HG03469 (cell line): ENCODE results near the gene IRX3.

ENCODE experiments used
- ATAC-seq: cut with Tn5 transposase; IDR thresholded peaks from one replicate; pipeline ENCODE4 v1.9.1; 2021; ENCODE audit warnings: mild to moderate bottlenecking, moderate library complexity, moderate number of reproducible peaks; ENCODE audit not compliant: unreplicated experiment

Gene IRX3

GRCh38 chr16:54286366-54287130, at the start of gene IRX3:
Gene IRX3, minus strand, starts transcription at chr16:54286787. Its CDS starts 737 bp downstream, at chr16:54286050.
- no peak for ATAC-seq

DNA sequence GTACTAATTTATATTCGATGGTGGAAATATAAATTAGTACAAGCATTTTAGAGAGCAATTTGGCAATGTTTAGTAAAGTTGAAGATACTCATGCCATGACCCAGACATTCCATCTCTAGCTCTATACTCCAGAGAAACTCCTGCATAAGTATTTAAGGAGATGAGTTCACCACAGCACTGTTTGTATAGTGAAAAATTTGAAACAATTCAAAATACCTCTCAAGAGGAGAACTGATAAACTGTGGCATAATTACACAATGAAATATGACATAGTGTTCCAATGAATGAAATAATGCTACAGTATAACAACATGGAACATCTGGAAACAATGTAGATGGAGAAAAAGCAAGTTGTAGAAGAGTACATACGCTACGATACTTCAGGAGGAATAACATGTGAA, 48.6 kb upstream of the IRX3 start:
- ATAC-seq, result no peak

DNA sequence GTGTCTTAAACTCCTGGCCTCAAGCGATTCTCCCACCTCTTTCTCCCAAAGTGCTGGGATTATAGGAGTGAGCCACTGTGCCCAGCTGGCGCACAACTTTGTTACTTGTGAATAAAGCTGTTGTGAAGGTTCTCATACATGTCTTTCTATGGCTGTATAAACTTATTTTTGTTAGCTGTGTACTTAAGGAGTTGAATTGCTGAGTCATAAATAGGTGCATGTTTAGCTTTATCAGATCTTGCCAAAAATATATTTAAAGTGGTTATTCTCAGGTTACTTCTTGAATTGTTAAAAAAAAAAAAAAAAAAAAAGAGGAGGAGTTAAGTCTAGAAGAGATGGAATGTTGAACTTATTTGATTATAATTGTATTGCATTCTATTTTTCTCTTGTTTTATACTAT, 47.6 kb upstream of the IRX3 start:
- no peak for ATAC-seq

GRCh38 chr16:54331241-54332002, 44.8 kb upstream of the IRX3 start:
- ATAC-seq, result no peak

DNA sequence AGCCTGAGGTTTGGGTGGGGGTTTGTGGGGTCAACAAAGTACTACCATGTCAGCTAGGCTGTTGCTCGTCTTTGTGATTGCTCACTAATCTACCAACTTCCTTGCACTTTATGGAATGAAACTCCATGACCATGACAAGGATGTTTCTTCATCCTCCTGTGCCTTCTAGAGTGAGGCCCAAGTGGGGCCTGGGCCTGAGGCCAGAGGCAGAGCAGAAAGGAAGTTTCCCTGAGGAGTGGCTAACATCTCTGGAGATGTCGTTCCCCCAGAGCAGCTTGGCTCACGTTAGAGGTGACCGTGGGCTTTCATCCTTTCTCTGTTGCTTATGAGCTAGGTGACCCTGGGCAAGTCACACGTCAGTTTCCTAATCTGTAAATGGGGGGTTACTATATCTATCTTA, 41.0 kb upstream of the IRX3 start:
- no peak for ATAC-seq

DNA sequence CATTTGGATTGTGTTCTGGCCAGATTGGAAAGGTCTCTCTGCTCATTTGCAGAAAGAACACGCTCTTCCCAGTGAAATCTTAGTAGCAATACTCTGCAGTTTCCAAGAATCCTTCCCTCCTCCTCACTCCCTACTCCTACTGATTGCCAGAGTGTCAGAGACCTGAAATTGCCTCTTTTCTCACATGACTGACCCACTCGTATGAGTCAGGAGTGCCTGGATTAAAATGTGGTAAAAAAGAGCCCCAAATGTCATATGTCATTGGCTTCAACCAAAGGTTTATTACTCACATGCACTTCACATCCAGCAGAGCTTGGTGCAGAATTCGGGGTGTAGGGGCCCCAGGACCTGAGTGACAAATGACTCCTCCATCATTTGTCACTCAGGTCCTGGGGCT, 39.7 kb upstream of the IRX3 start:
- ATAC-seq, result no peak

DNA sequence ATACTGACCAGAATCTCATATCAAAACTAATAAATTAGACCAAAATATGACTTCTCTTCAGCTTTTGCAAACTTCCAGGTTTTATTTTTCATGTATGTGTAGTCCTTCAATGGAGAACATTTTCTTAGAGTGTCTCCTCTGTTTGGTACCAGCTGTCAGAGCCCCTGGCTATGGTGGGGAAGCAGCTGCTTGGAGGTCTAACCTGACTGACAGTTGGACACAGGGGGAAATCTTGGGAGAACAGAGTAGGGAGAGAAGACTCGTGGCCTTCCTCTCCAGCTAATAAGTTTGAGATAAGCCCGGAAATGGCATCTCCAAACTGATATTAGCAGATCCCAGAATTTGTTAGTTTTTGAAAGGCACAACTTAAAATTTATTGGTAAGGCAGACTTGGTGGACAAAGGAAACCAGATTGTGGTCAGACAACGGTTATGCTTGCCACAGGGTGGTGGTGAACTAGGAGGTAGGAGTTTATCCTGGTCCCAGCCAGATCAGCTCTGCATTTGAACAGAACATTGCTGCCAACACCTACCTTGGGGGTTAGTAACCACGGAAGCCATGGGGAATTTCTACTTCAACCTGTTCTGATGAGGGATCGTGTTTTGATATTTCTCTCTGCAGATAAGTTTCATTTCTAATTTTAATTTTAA, 39.2 kb upstream of the IRX3 start:
- ATAC-seq, result no peak

- ATAC-seq, result no peak
Measured at GRCh38 chr16:54324716-54325115, 38.1 kb upstream of the IRX3 start.

DNA sequence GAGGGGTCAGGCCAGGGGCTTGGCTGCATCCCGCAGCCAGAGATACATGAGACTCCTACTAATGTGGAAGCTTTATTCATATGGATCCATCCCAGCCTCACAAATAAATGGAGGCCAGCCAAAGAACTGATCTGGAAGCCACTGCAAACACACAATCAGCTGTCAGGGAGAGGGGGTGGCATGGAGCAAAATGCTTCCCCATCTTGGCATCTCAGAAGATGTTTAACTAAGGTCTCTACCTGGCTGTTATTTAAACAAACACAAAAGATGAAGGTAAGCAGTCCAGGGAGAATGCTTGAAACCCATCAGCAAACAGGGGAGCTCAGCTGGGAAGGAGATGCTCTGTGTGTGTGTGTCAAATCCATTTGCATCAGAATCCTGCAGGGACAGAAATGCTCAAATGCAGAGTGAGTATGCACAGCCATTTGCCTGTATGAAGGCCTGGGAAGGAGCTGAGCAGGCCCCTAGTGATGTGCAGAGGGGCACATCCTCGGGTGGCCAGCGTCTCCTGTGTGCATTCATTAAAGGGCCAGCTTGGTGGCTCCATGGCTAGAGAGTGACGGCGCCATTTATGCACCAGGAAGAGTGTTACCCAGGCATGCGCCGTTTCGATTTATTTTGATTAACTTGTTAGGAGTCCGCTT, 34.2 kb upstream of the IRX3 start:
- no peak for ATAC-seq

DNA sequence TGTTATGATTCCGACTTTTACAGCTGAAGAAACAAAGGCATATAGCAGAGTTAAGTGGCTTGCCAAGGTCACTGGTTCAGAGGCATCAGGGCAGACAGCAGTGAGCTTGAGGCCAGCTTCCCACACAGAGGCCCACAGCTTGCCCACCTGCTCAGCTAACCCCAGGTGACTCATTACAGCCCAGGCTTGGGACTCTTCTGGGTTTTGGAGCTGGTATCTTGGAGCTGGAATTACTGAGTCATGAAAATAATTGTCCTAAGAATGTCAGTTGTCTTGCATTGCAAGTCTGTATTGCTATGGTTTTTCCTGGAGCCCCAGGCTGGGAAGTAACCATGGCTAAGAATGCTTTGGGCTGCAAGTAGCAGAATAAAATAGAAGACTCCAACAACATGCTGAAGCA, 32.4 kb upstream of the IRX3 start:
- no peak for ATAC-seq

DNA sequence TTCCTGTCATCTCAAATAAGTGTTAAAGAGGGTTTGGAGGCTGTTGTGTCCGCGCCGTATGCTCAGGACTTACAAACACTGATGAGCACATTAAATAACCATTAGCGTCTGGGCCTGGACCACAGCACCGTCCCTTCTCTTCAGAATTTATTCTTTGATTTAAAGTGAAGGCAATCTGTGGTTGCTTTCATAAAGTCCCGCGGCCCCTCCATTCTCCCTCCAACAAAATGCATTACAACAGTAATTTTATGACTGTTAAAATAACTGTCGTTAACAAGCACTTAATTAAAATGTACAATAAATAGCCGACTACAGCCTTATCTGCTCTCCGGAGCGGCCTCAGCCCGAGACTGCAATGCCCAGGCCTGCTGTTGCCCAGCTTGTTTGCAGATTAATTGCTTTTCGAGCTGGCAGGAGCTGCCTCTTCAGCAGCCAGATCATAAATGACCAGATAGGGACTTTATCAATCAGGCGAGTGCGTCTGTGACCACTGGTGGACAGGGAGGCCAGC, 30.6 kb upstream of the IRX3 start:
- no peak for ATAC-seq

GRCh38 chr16:54316095-54316889, 29.7 kb upstream of the IRX3 start:
- no peak for ATAC-seq

DNA sequence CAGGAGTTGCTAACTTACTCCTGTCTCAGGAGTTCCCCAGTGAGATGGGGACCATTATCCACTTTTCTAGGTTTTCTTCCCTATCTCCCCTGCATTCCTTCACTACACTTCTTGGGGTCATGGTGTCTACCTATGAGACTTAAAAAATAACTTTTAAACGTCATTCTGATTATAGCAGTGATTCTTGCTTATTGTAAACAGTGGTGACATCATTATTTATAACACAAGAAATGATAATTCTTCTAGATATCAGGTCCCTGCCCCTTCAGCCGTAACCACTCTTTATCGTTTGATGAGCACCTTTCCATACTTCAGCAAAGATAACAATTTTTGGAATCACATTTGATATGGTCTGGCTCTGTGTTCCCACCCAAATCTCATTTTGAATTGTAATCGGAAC, 27.2 kb upstream of the IRX3 start:
- ATAC-seq, result no peak

DNA sequence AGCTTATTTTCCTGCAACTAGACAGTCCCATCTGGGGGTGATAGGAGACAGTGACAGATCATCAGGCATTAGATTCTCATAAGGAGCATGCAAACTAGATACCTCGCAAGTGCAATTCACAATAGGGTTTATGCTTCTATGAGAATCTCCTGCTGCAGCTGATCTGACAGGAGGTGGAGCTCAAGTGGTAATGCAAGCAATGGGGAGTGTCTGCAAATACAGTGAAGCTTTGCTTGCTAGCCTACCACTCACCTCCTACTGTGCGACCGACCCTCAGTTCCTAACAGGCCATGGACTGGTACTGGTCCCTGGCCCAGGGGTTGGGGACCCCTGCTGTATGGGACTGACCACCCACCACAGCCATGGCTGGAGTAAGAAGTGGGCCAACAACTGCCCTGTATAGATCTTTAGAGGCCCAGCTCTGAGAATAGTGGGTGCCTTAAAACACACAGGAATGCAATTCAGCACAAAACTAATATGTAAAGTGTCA, 26.0 kb upstream of the IRX3 start:
- ATAC-seq, result no peak

GRCh38 chr16:54309341-54309740, 22.8 kb upstream of the IRX3 start:
- ATAC-seq, result no peak

DNA sequence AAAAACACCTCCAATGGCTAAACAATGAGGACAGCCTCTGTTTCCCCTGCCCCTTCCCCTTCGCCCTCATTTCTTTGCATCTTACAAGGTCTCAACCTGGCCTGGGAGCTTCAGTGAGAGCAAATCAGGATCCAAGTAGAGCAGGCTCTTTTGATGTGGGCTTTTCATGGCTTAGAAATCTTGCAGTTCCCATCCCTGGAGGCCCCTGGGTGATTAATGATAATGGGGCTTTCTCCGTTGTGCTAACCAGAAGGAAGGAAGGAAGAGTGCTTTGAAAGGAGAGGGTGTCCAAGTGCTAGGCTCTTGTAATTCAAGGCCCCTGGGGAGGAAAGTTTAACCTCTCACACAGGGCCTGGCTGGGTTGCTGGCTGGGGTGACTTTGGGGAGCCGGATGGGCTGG, 18.5 kb upstream of the IRX3 start:
- no peak for ATAC-seq

- no peak for ATAC-seq
Measured at GRCh38 chr16:54303613-54304012, 17.0 kb upstream of the IRX3 start.

DNA sequence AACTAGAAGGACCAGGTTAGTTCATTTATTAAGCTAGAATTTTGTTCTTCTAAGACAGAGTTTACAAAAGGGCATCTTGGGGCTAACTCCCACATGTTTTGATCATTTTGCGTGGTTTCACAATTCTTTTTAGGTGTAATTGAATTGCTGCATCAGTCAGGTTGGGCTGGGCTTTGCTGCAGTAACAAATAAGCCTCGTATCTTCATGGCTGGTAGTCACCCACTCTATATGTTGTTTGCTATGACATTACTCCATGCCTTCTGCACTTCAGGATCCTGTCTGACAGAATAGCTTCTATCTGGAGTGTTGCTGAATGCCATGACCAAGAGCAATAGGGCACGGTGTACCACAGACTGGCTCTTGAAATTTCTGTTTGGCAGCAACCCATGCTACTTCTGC, 10.6 kb upstream of the IRX3 start:
- no peak for ATAC-seq

- no peak for ATAC-seq
Measured at GRCh38 chr16:54296543-54296942, 10.0 kb upstream of the IRX3 start.
